Stomach (tissue), 4 donors: Measurements from ENCODE around the gene TLE3.

Experiments used
- CTCF ChIP-seq, 7 experiments: fragments of 450-650 bp in 4 of 7; fragments of 200-600 bp in 3 of 7; sonication (generic) in 3 of 7; IDR thresholded peaks; one replicate each; pipeline ENCODE4 v1.5.1; 2016 to 2019; ENCODE audit warnings: antibody characterized with exemption in 7 of 7, control low read depth in 2 of 7, mild to moderate bottlenecking in 1 of 7
- EP300 ChIP-seq: sonication (generic); formaldehyde crosslinking; IDR thresholded peaks from one replicate; pipeline ENCODE4 v1.6.1; 2017; ENCODE audit warnings: antibody characterized with exemption

- TF ChIP-seq EP300 (no peak), CTCF (IDR thresholded peaks at IDR 0.05) (no peak)
These were observed 16.1 kb downstream of the TLE3 start for GRCh38 chr15:70081612-70082011.
